Memory B cell (primary cell): ENCODE measurements around the gene PGA4.
"Not testable (repeated sequence)": the region's sequence is repeated elsewhere in the genome, so short reads cannot be mapped to it uniquely, and the experiment has no call there.

Experiments
- ATAC-seq: fragments of 150-1000 bp; cut with Tn5 transposase; 2 replicates; pipeline ENCODE4 v1.10.0; 2021; ENCODE audit warnings: low read depth, mild to moderate bottlenecking, moderate library complexity
- DNase-seq, 2 donors: peaks; one replicate each; pipeline ENCODE4 v3.0.0; 2022; ENCODE audit warnings: low spot score in 2 of 2
- H3K27ac Mint-ChIP-seq: one replicate; pipeline ENCODE4 v1.8.0; 2022; ENCODE audit warnings: mild to moderate bottlenecking, moderate library complexity, mixed read lengths
- H3K27me3 Mint-ChIP-seq: one replicate; pipeline ENCODE4 v1.8.0; 2022; ENCODE audit warnings: mixed read lengths
- H3K36me3 Mint-ChIP-seq: one replicate; pipeline ENCODE4 v1.8.0; 2022; ENCODE audit warnings: mild to moderate bottlenecking, mixed read lengths
- H3K4me1 Mint-ChIP-seq: one replicate; pipeline ENCODE4 v1.8.0; 2022; ENCODE audit warnings: mixed read lengths
- H3K4me3 Mint-ChIP-seq: one replicate; pipeline ENCODE4 v1.8.0; 2022; ENCODE audit warnings: mild to moderate bottlenecking, moderate library complexity, mixed read lengths
- H3K9me3 Mint-ChIP-seq: one replicate; pipeline ENCODE4 v1.8.0; 2022; ENCODE audit warnings: mixed read lengths

Gene PGA4

DNA sequence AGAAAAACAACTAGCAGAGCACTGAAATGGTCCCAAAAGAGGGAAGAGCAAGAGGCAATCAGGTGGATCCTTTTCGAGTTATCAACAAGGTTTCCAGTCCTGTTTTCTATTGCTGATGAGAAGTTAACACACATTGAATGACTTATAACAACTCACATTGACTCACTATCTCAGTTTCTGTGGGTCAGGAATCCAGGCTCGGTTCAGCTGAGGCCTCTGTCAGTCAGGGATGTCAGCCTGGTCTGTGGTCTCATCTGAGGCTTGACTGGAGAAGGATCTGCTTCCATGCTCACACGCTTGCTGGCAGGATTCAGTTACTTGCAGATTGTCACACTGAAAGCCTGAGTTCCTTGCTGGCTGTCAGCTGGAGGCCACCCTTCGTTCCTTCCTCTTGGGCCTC lies 3.8 kb upstream of the PGA4 start:
- ATAC-seq, H3K27me3 Mint-ChIP-seq, H3K4me1 Mint-ChIP-seq, H3K4me3 Mint-ChIP-seq, H3K27ac Mint-ChIP-seq, H3K36me3 Mint-ChIP-seq, H3K9me3 Mint-ChIP-seq, DNase-seq: not testable (repeated sequence)

GRCh38 chr11:61219016-61219415 lies 3.1 kb upstream of the PGA4 start:
- H3K27me3 Mint-ChIP-seq, H3K27ac Mint-ChIP-seq, H3K4me1 Mint-ChIP-seq, DNase-seq, H3K9me3 Mint-ChIP-seq, H3K4me3 Mint-ChIP-seq, ATAC-seq, H3K36me3 Mint-ChIP-seq: not testable (repeated sequence)

DNA sequence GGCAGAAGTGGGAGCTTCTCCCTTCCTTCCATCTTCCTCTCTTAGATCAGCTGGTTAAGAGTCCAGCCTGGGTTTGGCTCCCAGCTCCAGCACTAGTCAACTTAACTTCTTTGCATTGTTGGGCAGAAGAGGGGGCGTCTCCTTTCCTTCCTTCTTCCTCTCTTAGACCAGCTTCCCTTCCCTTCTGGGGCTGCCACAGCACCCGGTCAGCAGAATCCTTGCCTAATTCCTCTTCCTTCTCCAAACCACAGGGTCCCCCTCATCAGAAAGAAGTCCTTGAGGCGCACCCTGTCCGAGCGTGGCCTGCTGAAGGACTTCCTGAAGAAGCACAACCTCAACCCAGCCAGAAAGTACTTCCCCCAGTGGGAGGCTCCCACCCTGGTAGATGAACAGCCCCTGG lies 545 bp downstream of the PGA4 start:
- not testable (repeated sequence) for H3K27ac Mint-ChIP-seq

DNA sequence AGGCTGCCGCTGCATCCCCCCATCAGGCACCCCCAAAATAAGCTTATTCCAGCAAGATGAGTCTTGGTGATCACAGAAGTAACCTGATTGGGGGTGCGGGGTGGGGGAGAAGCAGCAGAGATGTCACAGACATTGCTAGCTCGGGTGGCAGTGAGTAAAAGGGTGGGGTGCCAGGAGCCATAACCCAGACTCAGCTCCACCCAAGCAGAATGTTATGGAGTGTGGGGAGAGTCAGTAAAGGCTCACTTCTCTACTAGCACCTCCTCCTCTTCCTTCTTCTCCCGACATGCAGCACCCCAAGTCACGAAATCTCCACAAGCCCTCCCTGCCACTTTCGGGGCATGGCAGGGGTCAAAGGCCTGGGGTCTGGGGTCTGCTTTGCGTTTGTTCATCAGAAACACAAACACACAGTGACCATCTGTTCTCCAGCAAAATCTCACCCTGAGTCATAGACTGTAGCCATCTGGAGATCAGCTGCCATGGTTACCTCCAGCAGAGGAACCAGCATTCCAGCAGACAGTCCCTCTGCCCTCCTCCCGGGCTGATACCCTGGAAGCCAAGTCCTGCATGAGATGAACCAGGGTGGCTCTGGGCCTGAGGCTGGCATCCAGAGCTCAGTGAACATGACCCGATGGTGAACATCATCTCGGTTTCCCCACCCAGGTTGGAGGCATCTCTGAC lies 4.5 kb downstream of the PGA4 start:
- not testable (repeated sequence) for ATAC-seq, DNase-seq, H3K9me3 Mint-ChIP-seq, H3K27ac Mint-ChIP-seq, H3K4me3 Mint-ChIP-seq, H3K36me3 Mint-ChIP-seq, H3K27me3 Mint-ChIP-seq, H3K4me1 Mint-ChIP-seq

More for the DNA sequence above, 545 bp downstream of the PGA4 start:
- not testable (repeated sequence) for H3K27me3 Mint-ChIP-seq, ATAC-seq, H3K36me3 Mint-ChIP-seq, H3K4me1 Mint-ChIP-seq, H3K4me3 Mint-ChIP-seq, DNase-seq, H3K9me3 Mint-ChIP-seq

- not testable (repeated sequence) for DNase-seq, ATAC-seq, H3K27ac Mint-ChIP-seq, H3K4me1 Mint-ChIP-seq, H3K36me3 Mint-ChIP-seq, H3K4me3 Mint-ChIP-seq, H3K27me3 Mint-ChIP-seq, H3K9me3 Mint-ChIP-seq
Observed at GRCh38 chr11:61229458-61229857, 7.3 kb downstream of the PGA4 start.

DNA sequence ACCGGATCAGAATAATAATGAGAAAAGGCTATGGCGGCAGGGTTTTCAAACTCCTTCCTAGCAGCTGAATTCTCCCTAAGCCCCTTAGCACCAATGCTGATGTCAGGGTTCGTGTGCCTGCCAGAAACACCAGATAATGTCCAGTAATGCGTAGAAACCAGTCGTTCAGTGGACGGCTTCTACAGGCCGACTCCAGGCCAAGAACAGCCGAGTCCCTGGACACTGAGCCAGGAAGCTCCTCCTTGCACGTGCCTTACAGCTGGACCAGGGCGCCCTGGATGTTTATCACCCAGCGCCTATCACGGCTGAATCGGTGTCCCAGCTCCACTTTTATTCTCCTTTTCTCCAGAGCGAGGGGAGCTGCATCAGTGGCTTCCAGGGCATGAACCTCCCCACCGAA lies 8.9 kb downstream of the PGA4 start:
- H3K4me1 Mint-ChIP-seq, H3K27me3 Mint-ChIP-seq, H3K36me3 Mint-ChIP-seq, ATAC-seq, H3K4me3 Mint-ChIP-seq, H3K9me3 Mint-ChIP-seq, DNase-seq, H3K27ac Mint-ChIP-seq: not testable (repeated sequence)

DNA sequence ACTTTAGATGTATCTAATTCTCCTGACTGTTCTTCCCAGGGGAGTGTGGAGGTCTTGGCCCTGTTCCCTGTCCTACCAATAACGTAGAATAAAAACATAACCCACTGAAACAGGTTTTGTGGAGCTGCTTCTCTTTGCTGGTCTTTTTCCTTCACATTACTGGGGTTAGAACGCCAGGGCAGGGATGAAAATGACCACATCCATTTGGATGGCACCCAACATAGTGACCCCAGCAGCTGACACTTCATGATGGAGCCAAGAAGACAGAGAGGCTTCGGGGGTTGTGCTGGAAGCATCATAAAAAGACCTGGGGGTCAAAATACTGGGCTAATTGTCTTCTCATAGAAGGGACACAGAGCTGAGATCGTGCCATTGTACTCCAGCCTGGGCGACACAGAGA lies 9.4 kb downstream of the PGA4 start:
- not testable (repeated sequence) for H3K9me3 Mint-ChIP-seq, H3K27me3 Mint-ChIP-seq, H3K36me3 Mint-ChIP-seq, H3K27ac Mint-ChIP-seq, H3K4me3 Mint-ChIP-seq, ATAC-seq, H3K4me1 Mint-ChIP-seq, DNase-seq

- H3K9me3 Mint-ChIP-seq, H3K4me3 Mint-ChIP-seq, H3K27ac Mint-ChIP-seq, H3K27me3 Mint-ChIP-seq, H3K4me1 Mint-ChIP-seq, H3K36me3 Mint-ChIP-seq, DNase-seq, ATAC-seq: not testable (repeated sequence)
Observed at GRCh38 chr11:61232548-61233145, 10.5 kb downstream of the PGA4 start.

- H3K36me3 Mint-ChIP-seq, H3K27ac Mint-ChIP-seq, H3K9me3 Mint-ChIP-seq, DNase-seq, H3K27me3 Mint-ChIP-seq, H3K4me3 Mint-ChIP-seq, ATAC-seq, H3K4me1 Mint-ChIP-seq: not testable (repeated sequence)
Observed at GRCh38 chr11:61237130-61237529, 15.0 kb downstream of the PGA4 start.

DNA sequence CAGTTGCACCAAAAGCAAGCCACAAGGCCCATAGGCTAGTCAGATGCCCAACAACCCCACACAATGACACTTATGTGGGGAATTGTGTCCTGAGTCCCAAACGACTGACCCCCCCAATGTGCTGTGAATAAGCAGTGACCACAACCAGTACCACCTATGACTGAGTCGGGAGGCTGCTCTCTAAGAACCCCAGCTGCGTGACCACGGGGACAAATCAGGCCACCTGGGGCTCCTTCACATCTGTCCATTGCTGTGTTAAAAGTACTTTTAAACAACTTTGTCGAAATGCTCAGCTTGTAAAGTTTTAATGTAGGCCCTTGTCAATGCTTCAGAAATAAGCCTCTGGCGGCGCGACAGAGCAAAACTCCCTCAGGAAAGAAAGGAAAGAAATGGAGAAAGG lies 18.1 kb downstream of the PGA4 start:
- not testable (repeated sequence) for H3K9me3 Mint-ChIP-seq, H3K27ac Mint-ChIP-seq, H3K4me1 Mint-ChIP-seq, H3K4me3 Mint-ChIP-seq, H3K36me3 Mint-ChIP-seq, ATAC-seq, H3K27me3 Mint-ChIP-seq, DNase-seq

DNA sequence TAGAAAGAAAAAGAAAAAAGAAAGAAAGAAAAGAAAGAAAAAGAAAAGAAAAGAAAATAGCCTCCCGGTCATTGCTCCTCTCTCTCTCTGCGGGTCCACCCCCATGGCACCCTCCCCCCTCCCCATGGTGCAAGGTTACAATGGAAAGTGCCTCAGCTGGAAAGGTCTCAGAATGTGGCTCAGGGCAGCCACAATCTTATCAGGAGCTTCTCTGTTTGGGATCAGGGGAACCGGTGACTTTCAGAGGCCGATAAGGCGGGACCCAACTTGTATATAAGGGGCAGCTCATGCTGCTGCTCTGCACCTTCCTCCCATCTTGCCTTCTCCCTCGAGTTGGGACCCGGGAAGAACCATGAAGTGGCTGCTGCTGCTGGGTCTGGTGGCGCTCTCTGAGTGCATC lies 18.7 kb downstream of the PGA4 start, which contains the start of gene PGA5:
Gene PGA5, plus strand, starts transcription at position 301 of the 400 bp plus-strand sequence. Its CDS starts 52 bp downstream, at position 353.
- H3K27me3 Mint-ChIP-seq, H3K36me3 Mint-ChIP-seq, H3K4me1 Mint-ChIP-seq, DNase-seq, H3K9me3 Mint-ChIP-seq, ATAC-seq, H3K4me3 Mint-ChIP-seq, H3K27ac Mint-ChIP-seq: not testable (repeated sequence)

DNA sequence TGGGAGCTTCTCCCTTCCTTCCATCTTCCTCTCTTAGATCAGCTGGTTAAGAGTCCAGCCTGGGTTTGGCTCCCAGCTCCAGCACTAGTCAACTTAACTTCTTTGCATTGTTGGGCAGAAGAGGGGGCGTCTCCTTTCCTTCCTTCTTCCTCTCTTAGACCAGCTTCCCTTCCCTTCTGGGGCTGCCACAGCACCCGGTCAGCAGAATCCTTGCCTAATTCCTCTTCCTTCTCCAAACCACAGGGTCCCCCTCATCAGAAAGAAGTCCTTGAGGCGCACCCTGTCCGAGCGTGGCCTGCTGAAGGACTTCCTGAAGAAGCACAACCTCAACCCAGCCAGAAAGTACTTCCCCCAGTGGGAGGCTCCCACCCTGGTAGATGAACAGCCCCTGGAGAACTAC lies 19.4 kb downstream of the PGA4 start:
- not testable (repeated sequence) for H3K9me3 Mint-ChIP-seq, H3K27me3 Mint-ChIP-seq, H3K36me3 Mint-ChIP-seq, H3K4me1 Mint-ChIP-seq, H3K27ac Mint-ChIP-seq, H3K4me3 Mint-ChIP-seq, DNase-seq, ATAC-seq

GRCh38 chr11:61245284-61245964 lies 23.3 kb downstream of the PGA4 start:
- H3K27ac Mint-ChIP-seq, H3K36me3 Mint-ChIP-seq, H3K4me1 Mint-ChIP-seq, H3K27me3 Mint-ChIP-seq, DNase-seq, H3K9me3 Mint-ChIP-seq, ATAC-seq, H3K4me3 Mint-ChIP-seq: not testable (repeated sequence)

- H3K4me1 Mint-ChIP-seq, H3K4me3 Mint-ChIP-seq, H3K27me3 Mint-ChIP-seq, ATAC-seq, H3K27ac Mint-ChIP-seq, DNase-seq, H3K9me3 Mint-ChIP-seq, H3K36me3 Mint-ChIP-seq: not testable (repeated sequence)
Observed at GRCh38 chr11:61248071-61248470, 25.9 kb downstream of the PGA4 start.
